ENCODE data around the gene VWA3B.
"Not testable (repeated sequence)": the region's sequence is repeated elsewhere in the genome, so short reads cannot be mapped to it uniquely, and the experiment has no call there.

Gene VWA3B

GRCh38 chr2:98252038-98252773 lies 165.2 kb downstream of the VWA3B start:
- DNase-seq (ENCODE audit: low read depth) = no peak
- H3K4me3 ChIP-seq (ENCODE audit: control insufficient read depth, low read depth, low read length) = no peak overlapping the region
- TF ChIP-seq, protein P1, sequence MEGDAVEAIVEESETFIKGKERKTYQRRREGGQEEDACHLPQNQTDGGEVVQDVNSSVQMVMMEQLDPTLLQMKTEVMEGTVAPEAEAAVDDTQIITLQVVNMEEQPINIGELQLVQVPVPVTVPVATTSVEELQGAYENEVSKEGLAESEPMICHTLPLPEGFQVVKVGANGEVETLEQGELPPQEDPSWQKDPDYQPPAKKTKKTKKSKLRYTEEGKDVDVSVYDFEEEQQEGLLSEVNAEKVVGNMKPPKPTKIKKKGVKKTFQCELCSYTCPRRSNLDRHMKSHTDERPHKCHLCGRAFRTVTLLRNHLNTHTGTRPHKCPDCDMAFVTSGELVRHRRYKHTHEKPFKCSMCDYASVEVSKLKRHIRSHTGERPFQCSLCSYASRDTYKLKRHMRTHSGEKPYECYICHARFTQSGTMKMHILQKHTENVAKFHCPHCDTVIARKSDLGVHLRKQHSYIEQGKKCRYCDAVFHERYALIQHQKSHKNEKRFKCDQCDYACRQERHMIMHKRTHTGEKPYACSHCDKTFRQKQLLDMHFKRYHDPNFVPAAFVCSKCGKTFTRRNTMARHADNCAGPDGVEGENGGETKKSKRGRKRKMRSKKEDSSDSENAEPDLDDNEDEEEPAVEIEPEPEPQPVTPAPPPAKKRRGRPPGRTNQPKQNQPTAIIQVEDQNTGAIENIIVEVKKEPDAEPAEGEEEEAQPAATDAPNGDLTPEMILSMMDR (conservative IDR thresholded peaks at IDR 0.05; ENCODE audit: control insufficient read depth, insufficient read depth, low read depth, low read length) = no peak

- no peak overlapping the region for H3K4me3 ChIP-seq (ENCODE audit: control insufficient read depth, low read depth, low read length)
- TF ChIP-seq, protein P1 (conservative IDR thresholded peaks at IDR 0.05; ENCODE audit: control insufficient read depth, insufficient read depth, low read depth, low read length) = no peak
- peak; percentile 47 for DNase-seq (ENCODE audit: low read depth)
Measured at GRCh38 chr2:98253461-98254070, 166.6 kb downstream of the VWA3B start.

DNA sequence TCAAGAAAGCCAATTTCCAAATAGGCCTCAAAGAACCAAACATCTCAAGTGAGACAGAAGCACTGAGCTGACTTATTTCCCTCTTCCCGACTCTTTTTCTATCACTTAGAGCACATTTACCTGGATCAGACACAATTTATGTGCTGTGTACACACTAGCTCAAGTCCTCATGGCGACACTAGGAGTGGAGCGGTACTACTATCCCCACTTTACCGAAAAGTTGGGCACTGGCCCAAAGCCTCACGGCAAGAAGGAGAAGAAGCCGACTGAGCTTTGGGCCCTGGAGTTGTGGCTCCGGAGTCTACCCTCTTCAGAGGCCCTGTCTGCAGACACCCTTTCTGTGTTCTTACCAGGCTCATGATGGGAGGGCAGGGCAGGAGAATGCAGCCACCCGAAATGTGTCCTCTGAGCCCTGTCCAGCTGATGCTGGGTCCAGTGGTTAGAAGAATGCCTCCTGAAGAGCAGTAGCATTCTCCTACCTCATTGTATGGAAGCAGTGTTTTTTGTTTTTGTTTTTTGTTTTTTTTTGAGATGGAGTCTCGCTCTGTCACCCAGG lies 167.6 kb downstream of the VWA3B start:
- no peak overlapping the region for H3K4me3 ChIP-seq (ENCODE audit: control insufficient read depth, low read depth, low read length)
- TF ChIP-seq, protein P1 (conservative IDR thresholded peaks at IDR 0.05; ENCODE audit: control insufficient read depth, insufficient read depth, low read depth, low read length) = no peak
- DNase-seq (ENCODE audit: low read depth) = no peak

- TF ChIP-seq, protein P1 (conservative IDR thresholded peaks at IDR 0.05; ENCODE audit: control insufficient read depth, insufficient read depth, low read depth, low read length) = no peak
- DNase-seq (ENCODE audit: low read depth) = peak; percentile 27
Measured at GRCh38 chr2:98258906-98259305, 171.9 kb downstream of the VWA3B start.

GRCh38 chr2:98263362-98263761 lies 176.4 kb downstream of the VWA3B start:
- H3K4me3 ChIP-seq (ENCODE audit: control insufficient read depth, low read depth, low read length) = no peak overlapping the region
- TF ChIP-seq, protein P1 (conservative IDR thresholded peaks at IDR 0.05; ENCODE audit: control insufficient read depth, insufficient read depth, low read depth, low read length) = no peak
- no peak for DNase-seq (ENCODE audit: low read depth)

More at GRCh38 chr2:98258906-98259305, 171.9 kb downstream of the VWA3B start:
- no peak overlapping the region for H3K4me3 ChIP-seq (ENCODE audit: control insufficient read depth, low read depth, low read length)

- not testable (repeated sequence) for DNase-seq (ENCODE audit: low read depth); H3K4me3 ChIP-seq (ENCODE audit: control insufficient read depth, low read depth, low read length)
Measured at GRCh38 chr2:98268225-98268624, 181.3 kb downstream of the VWA3B start.

DNA sequence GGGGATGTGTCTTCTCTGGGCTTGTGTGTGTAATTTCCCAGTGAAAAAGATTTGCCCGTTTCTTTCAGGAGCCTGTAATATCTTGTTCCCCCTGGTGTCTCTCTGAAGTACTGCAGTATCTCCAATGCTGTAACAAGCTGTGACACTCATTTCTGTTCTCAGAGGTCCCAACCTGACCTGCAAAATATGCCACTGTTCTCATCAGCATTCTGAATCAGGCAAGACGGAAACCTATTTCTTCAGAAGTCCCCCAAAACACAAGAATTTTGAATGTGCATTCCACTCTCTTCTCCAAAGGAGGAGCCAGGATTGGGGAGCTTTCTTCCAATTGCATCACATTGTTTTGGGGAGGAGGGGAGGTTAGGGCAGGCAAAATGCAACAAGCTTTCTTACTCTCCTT lies 182.3 kb downstream of the VWA3B start:
- H3K4me3 ChIP-seq (ENCODE audit: control insufficient read depth, low read depth, low read length) = no peak overlapping the region
- DNase-seq (ENCODE audit: low read depth) = peak; percentile 62
- TF ChIP-seq, protein P1 (conservative IDR thresholded peaks at IDR 0.05; ENCODE audit: control insufficient read depth, insufficient read depth, low read depth, low read length) = peak; percentile 89
